GM12878 (cell line): ENCODE measurements around the gene IPMK.

Experiments used
- CTCF ChIP-seq, 3 experiments: IDR thresholded peaks in 2 of 3; conservative IDR thresholded peaks in 1 of 3; 2 replicates each; pipeline ENCODE4 v1.5.1; 2011; ENCODE audit warnings: low read depth in 3 of 3, low read length in 3 of 3, mild to moderate bottlenecking in 3 of 3, control low read depth in 2 of 3, moderate library complexity in 2 of 3, inconsistent platforms in 1 of 3, mixed read lengths in 1 of 3; ENCODE audit not compliant: control insufficient read depth in 2 of 3, insufficient read depth in 1 of 3; ENCODE audit errors: extremely low read depth in 1 of 3
- FOXM1 ChIP-seq: IDR thresholded peaks from 2 replicates; pipeline ENCODE4 v1.6.1; 2012; ENCODE audit warnings: low read depth, mild to moderate bottlenecking, inconsistent platforms, low read length, moderate library complexity
- HDAC6 ChIP-seq: fragments of 200-600 bp; sonication (generic); IDR thresholded peaks from one replicate; pipeline ENCODE4 v1.8.0; 2017; ENCODE audit warnings: antibody characterized with exemption; ENCODE audit not compliant: unreplicated experiment
- JUNB ChIP-seq: IDR thresholded peaks from 2 replicates; pipeline ENCODE4 v1.6.1; 2016; ENCODE audit warnings: antibody characterized with exemption, mild to moderate bottlenecking
- JUND ChIP-seq: IDR thresholded peaks from 2 replicates; pipeline ENCODE4 v1.6.1; 2012; ENCODE audit warnings: low read depth, mild to moderate bottlenecking, low read length, improper control_type of control experiment, moderate library complexity
- POLR2A ChIP-seq: IDR thresholded peaks from 2 replicates; pipeline ENCODE4 v1.6.1; 2011; ENCODE audit warnings: low read depth, mild to moderate bottlenecking, low read length
- POLR2AphosphoS5 ChIP-seq: IDR thresholded peaks from 2 replicates; pipeline ENCODE4 v1.6.1; 2011; ENCODE audit warnings: mild to moderate bottlenecking, low read length, inconsistent platforms
- USF1 ChIP-seq: IDR thresholded peaks from 2 replicates; pipeline ENCODE4 v1.6.1; 2011; ENCODE audit warnings: borderline replicate concordance, low read depth, mild to moderate bottlenecking, moderate library complexity, mixed read lengths, low read length; ENCODE audit not compliant: insufficient read depth; ENCODE audit errors: extremely low read length

- TF ChIP-seq JUNB (no peak), HDAC6 (no peak), CTCF (IDR thresholded peaks at IDR 0.05 in 2 of 3, conservative IDR thresholded peaks at IDR 0.05 in 1 of 3; ENCODE audit: control insufficient read depth in 2 of 3, extremely low read depth in 1 of 3, insufficient read depth in 1 of 3, low read depth in 3 of 3, low read length in 3 of 3) (no peak), JUND (no peak), FOXM1 (no peak), USF1 (no peak), POLR2A (no peak), POLR2AphosphoS5 (no peak)
Measured at GRCh38 chr10:58265249-58265648, 2.4 kb downstream of the IPMK start.
